ENCODE data around the gene CAPN13. TPM values are rescaled to one million over a fixed set of nuclear protein-coding genes. Genes with fewer than 3 reads are reported as not detected.

The CAPN13 gene
- total and polyA plus RNA-seq, 4 experiments from 2014 or later: not detected

GRCh38 chr2:30763151-30763660, 44.0 kb downstream of the CAPN13 start:
- ChIA-PET CTCF (ENCODE audit: partially characterized antibody) (no interaction called here), POLR2A (ENCODE audit: partially characterized antibody) (no interaction called here)
- H3K27me3 ChIP-seq (ENCODE audit: insufficient read depth, low read length): no peaks in the 10 kb centered on the region
- Mint-ChIP-seq H3K4me1 (peaks cover 0 to 3% (median 0%) of the 10 kb centered on the region in 4 donors), H3K9me3 (no peaks in the 10 kb centered on the region), H3K4me3 (no peak overlapping the region), H3K27me3 (peaks cover 4 to 11% of the 10 kb centered on the region in 2 donors), H3K36me3 (no peaks in the 10 kb centered on the region), H3K27ac (no peak overlapping the region)
- no peaks in the 10 kb centered on the region for H3K4me1 ChIP-seq (ENCODE audit: insufficient read depth, low read length)
- no peaks in the 10 kb centered on the region for H3K9me3 ChIP-seq (ENCODE audit: control insufficient read depth in 1 of 2, low read length in 2 of 2)
- no peak overlapping the region for H3K27ac ChIP-seq (ENCODE audit: low read depth, low read length)
- intact Hi-C loops (cut with micrococcal nuclease): no loop called here
- DNase-seq: no peak
- H3K4me3 ChIP-seq (ENCODE audit: low read length in 2 of 2): no peak overlapping the region
- H3K36me3 ChIP-seq (ENCODE audit: insufficient read depth, low read length): no peaks in the 10 kb centered on the region

- H3K4me3 ChIP-seq (ENCODE audit: low read length in 2 of 2): no peak overlapping the region
- H3K36me3 ChIP-seq (ENCODE audit: insufficient read depth, low read length): no peaks in the 10 kb centered on the region
- intact Hi-C loops (cut with micrococcal nuclease): no loop called here
- H3K9me3 Mint-ChIP-seq: no peaks in the 10 kb centered on the region
- H3K27me3 Mint-ChIP-seq: peaks cover 3 to 12% of the 10 kb centered on the region in 2 donors
- no peak overlapping the region for H3K27ac ChIP-seq (ENCODE audit: low read depth, low read length)
- no peak for DNase-seq
- no peak overlapping the region for H3K27ac Mint-ChIP-seq
- POLR2A ChIA-PET (ENCODE audit: partially characterized antibody): no interaction called here
- H3K4me1 Mint-ChIP-seq: peaks cover 0 to 2% (median 0%) of the 10 kb centered on the region in 4 donors
- H3K4me1 ChIP-seq (ENCODE audit: insufficient read depth, low read length): no peaks in the 10 kb centered on the region
- no peaks in the 10 kb centered on the region for H3K27me3 ChIP-seq (ENCODE audit: insufficient read depth, low read length)
- no peaks in the 10 kb centered on the region for H3K9me3 ChIP-seq (ENCODE audit: control insufficient read depth in 1 of 2, low read length in 2 of 2)
- no peaks in the 10 kb centered on the region for H3K36me3 Mint-ChIP-seq
- no peak overlapping the region for H3K4me3 Mint-ChIP-seq
- CTCF ChIA-PET (ENCODE audit: partially characterized antibody): no interaction called here
These were observed 46.0 kb downstream of the CAPN13 start for GRCh38 chr2:30761226-30761625.

- ChIA-PET POLR2A (ENCODE audit: partially characterized antibody) (no interaction called here), CTCF (ENCODE audit: partially characterized antibody) (no interaction called here)
- no peaks in the 10 kb centered on the region for H3K36me3 ChIP-seq (ENCODE audit: insufficient read depth, low read length)
- no peak overlapping the region for H3K4me3 ChIP-seq (ENCODE audit: low read length in 2 of 2)
- no peak overlapping the region for H3K27ac Mint-ChIP-seq
- no peak overlapping the region for H3K4me3 Mint-ChIP-seq
- DNase-seq: no peak
- H3K4me1 Mint-ChIP-seq: no peaks in the 10 kb centered on the region
- no peaks in the 10 kb centered on the region for H3K4me1 ChIP-seq (ENCODE audit: insufficient read depth, low read length)
- no peaks in the 10 kb centered on the region for H3K27me3 ChIP-seq (ENCODE audit: insufficient read depth, low read length)
- H3K27ac ChIP-seq (ENCODE audit: low read depth, low read length): no peak overlapping the region
- intact Hi-C loops (cut with micrococcal nuclease): no loop called here
- no peaks in the 10 kb centered on the region for H3K36me3 Mint-ChIP-seq
- H3K9me3 ChIP-seq (ENCODE audit: control insufficient read depth in 1 of 2, low read length in 2 of 2): no peaks in the 10 kb centered on the region
- peaks cover 8 to 14% of the 10 kb centered on the region in 2 donors for H3K27me3 Mint-ChIP-seq
- H3K9me3 Mint-ChIP-seq: no peaks in the 10 kb centered on the region
These were observed 47.8 kb downstream of the CAPN13 start for GRCh38 chr2:30759481-30759880.

GRCh38 chr2:30758191-30758651, 49.0 kb downstream of the CAPN13 start:
- H3K27ac ChIP-seq (ENCODE audit: low read depth, low read length): no peak overlapping the region
- intact Hi-C loops (cut with micrococcal nuclease): no loop called here
- H3K36me3 Mint-ChIP-seq: no peaks in the 10 kb centered on the region
- CTCF ChIA-PET (ENCODE audit: partially characterized antibody): no interaction called here
- no peak overlapping the region for H3K27ac Mint-ChIP-seq
- peaks cover 9 to 15% of the 10 kb centered on the region in 2 donors for H3K27me3 Mint-ChIP-seq
- no peaks in the 10 kb centered on the region for H3K9me3 ChIP-seq (ENCODE audit: control insufficient read depth in 1 of 2, low read length in 2 of 2)
- H3K4me3 Mint-ChIP-seq: no peak overlapping the region
- no peaks in the 10 kb centered on the region for H3K27me3 ChIP-seq (ENCODE audit: insufficient read depth, low read length)
- POLR2A ChIA-PET (ENCODE audit: partially characterized antibody): no interaction called here
- H3K4me1 ChIP-seq (ENCODE audit: insufficient read depth, low read length): no peaks in the 10 kb centered on the region
- H3K4me1 Mint-ChIP-seq: no peaks in the 10 kb centered on the region
- no peaks in the 10 kb centered on the region for H3K9me3 Mint-ChIP-seq
- H3K36me3 ChIP-seq (ENCODE audit: insufficient read depth, low read length): no peaks in the 10 kb centered on the region
- DNase-seq: no peak
- H3K4me3 ChIP-seq (ENCODE audit: low read length in 2 of 2): no peak overlapping the region

GRCh38 chr2:30757749-30758148, 49.5 kb downstream of the CAPN13 start:
- Mint-ChIP-seq H3K27me3 (peaks cover 9 to 15% of the 10 kb centered on the region in 2 donors), H3K36me3 (no peaks in the 10 kb centered on the region), H3K9me3 (no peaks in the 10 kb centered on the region), H3K27ac (no peak overlapping the region), H3K4me3 (no peak overlapping the region), H3K4me1 (no peaks in the 10 kb centered on the region)
- H3K4me3 ChIP-seq (ENCODE audit: low read length in 2 of 2): no peak overlapping the region
- H3K36me3 ChIP-seq (ENCODE audit: insufficient read depth, low read length): no peaks in the 10 kb centered on the region
- intact Hi-C loops (cut with micrococcal nuclease): no loop called here
- no peaks in the 10 kb centered on the region for H3K4me1 ChIP-seq (ENCODE audit: insufficient read depth, low read length)
- CTCF ChIA-PET (ENCODE audit: partially characterized antibody): no interaction called here
- POLR2A ChIA-PET (ENCODE audit: partially characterized antibody): no interaction called here
- no peak for DNase-seq
- H3K9me3 ChIP-seq (ENCODE audit: control insufficient read depth in 1 of 2, low read length in 2 of 2): no peaks in the 10 kb centered on the region
- no peaks in the 10 kb centered on the region for H3K27me3 ChIP-seq (ENCODE audit: insufficient read depth, low read length)
- H3K27ac ChIP-seq (ENCODE audit: low read depth, low read length): no peak overlapping the region

- H3K9me3 ChIP-seq (ENCODE audit: control insufficient read depth in 1 of 2, low read length in 2 of 2): no peaks in the 10 kb centered on the region
- intact Hi-C loops (cut with micrococcal nuclease): no loop called here
- CTCF ChIA-PET (ENCODE audit: partially characterized antibody): no interaction called here
These were observed 50.3 kb downstream of the CAPN13 start for GRCh38 chr2:30756971-30757370.

GRCh38 chr2:30756051-30756719, 51.1 kb downstream of the CAPN13 start:
- POLR2A ChIA-PET (ENCODE audit: partially characterized antibody): no interaction called here
- Mint-ChIP-seq H3K4me3 (no peak overlapping the region), H3K27me3 (peaks cover 12 to 17% of the 10 kb centered on the region in 2 donors), H3K36me3 (no peaks in the 10 kb centered on the region), H3K27ac (no peak overlapping the region), H3K4me1 (no peaks in the 10 kb centered on the region), H3K9me3 (no peaks in the 10 kb centered on the region)
- Histone ChIP-seq H3K36me3 (ENCODE audit: insufficient read depth, low read length) (no peaks in the 10 kb centered on the region), H3K27ac (ENCODE audit: low read depth, low read length) (no peak overlapping the region), H3K4me3 (ENCODE audit: low read length in 2 of 2) (no peak overlapping the region), H3K9me3 (ENCODE audit: control insufficient read depth in 1 of 2, low read length in 2 of 2) (no peaks in the 10 kb centered on the region), H3K4me1 (ENCODE audit: insufficient read depth, low read length) (no peaks in the 10 kb centered on the region), H3K27me3 (ENCODE audit: insufficient read depth, low read length) (no peaks in the 10 kb centered on the region)
- intact Hi-C loops (cut with micrococcal nuclease): no loop called here
- DNase-seq: no peak
- CTCF ChIA-PET (ENCODE audit: partially characterized antibody): no interaction called here

More at GRCh38 chr2:30756971-30757370, 50.3 kb downstream of the CAPN13 start:
- H3K27ac ChIP-seq (ENCODE audit: low read depth, low read length): no peak overlapping the region
- no peaks in the 10 kb centered on the region for H3K4me1 ChIP-seq (ENCODE audit: insufficient read depth, low read length)
- DNase-seq: no peak
- no peaks in the 10 kb centered on the region for H3K27me3 ChIP-seq (ENCODE audit: insufficient read depth, low read length)
- H3K9me3 Mint-ChIP-seq: no peaks in the 10 kb centered on the region
- H3K36me3 ChIP-seq (ENCODE audit: insufficient read depth, low read length): no peaks in the 10 kb centered on the region
- no peaks in the 10 kb centered on the region for H3K4me1 Mint-ChIP-seq
- peaks cover 9 to 15% of the 10 kb centered on the region in 2 donors for H3K27me3 Mint-ChIP-seq
- POLR2A ChIA-PET (ENCODE audit: partially characterized antibody): no interaction called here
- H3K36me3 Mint-ChIP-seq: no peaks in the 10 kb centered on the region
- no peak overlapping the region for H3K4me3 Mint-ChIP-seq
- no peak overlapping the region for H3K4me3 ChIP-seq (ENCODE audit: low read length in 2 of 2)
- no peak overlapping the region for H3K27ac Mint-ChIP-seq

Measured in CD4-positive, alpha-beta memory T cell (primary cell).